COR-L47 (cell line): Measurements from ENCODE around the gene LMX1A.

ENCODE experiments used
- DNase-seq: peaks from one replicate; lab custom pipeline; 2025; lab: John Stamatoyannopoulos, UW

LMX1A gene

DNA sequence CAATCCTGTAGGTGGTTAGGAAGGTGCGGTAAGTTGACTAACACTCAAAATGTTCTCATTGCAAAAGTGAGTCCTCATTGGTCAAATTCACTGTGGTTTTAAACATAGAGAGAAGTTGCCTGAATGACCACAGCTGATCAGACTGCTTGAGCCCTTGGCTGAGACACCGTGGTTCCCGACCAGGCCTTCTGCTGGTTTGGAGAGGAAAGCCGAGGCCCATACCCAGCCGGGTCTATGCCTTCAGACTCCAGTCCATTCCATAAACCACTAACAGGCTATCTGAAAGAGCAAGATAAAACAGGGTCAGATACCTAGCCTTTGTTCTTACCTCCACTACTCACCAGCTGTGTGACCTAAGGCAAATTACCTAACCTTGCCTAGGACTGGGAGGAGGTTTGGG is 133.9 kb downstream of the LMX1A start:
- DNase-seq: no peak

DNA sequence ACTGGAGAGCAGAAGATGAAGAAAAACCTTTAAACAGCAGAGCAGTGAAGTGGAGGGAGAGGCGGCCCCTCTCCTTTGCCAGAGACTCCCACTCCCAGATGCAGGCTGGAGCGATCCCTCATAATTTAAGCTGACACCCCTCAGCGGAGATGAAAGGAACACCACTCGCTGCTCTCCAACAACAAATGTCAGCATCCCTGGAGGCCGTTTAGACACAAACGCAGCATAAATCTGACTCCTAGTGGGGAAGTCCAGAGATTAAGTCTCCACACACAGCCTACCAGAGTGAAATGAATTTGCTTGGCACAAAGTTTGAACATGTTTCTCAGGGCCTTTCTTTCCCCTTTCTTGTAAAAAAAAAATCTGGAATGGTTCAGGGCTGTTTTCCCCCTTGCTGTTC is 137.8 kb downstream of the LMX1A start:
- DNase-seq: no peak

DNA sequence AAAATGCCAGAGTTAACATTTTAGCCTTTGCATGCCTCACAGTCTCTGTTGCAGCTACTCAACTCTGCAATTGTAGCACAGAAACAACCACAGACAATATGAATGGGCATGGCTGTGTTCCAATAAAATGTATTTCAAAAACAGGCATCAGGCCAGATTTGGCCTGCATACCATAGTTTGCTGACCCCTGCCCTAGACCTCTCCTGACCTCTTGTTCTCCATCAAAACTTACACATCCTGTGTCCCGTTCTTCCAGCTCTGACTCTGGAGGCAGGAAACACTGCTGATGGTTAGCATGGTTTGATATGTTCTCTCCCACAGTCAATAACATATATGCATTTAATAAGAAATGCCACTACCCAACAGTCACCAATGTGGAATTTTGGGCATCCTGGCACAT is 138.6 kb downstream of the LMX1A start:
- no peak for DNase-seq

DNA sequence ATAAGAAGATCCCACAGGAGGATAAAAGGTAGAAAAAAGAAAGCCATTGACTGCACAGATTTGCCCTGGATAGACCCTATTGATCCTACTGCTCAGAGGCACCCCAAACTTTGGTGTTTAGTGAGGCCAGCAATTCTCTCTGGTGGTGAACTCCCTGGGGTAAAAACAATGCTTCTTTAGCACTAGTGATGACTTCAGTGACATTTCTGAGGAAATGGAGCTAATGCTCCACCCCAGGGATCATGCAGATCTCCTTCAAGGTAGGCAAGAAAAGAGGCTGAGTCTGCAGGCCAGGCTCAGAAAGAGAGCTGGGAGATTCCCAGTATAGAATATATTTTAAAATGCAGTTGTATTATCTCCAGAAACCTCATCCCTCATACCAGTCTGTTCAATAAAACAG is 140.3 kb downstream of the LMX1A start:
- DNase-seq: no peak

DNA sequence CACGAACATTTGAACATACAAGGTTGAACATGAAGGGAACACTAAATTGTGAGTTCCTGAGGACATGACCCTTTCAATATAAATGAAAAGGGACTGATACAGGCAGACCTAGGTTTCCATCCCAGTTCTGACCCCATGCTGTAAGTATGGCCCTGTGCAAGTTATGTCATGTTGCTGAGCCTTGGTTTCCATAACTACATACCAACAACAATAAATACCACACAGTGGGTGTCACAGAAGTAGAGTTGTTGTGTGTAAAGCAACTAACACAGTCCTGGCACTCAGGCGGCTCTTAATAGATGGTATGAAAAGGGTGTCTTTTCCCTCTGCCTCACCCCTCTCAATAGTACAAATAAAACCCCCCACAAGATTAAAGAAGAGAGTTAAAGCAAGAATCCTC is 140.8 kb downstream of the LMX1A start:
- DNase-seq: no peak

DNA sequence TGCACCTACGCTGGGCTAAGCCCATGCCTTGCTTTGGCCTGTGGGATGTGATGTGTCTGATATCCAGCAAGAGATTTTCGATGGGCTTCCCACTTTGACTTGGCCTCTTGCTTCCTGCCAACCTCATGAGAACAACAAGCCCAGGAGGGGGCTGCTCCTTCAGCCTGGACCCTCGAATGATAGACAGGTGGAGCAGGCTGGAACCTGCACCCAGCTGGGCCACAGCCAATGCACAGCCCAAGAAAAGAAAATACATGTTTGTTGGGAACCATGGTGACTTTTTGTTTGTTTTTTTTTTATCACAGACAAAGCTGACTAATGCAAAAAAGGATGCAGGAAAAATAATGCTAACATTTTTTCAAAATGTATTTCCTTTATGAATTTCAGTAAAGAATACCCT is 144.3 kb downstream of the LMX1A start:
- DNase-seq: no peak

DNA sequence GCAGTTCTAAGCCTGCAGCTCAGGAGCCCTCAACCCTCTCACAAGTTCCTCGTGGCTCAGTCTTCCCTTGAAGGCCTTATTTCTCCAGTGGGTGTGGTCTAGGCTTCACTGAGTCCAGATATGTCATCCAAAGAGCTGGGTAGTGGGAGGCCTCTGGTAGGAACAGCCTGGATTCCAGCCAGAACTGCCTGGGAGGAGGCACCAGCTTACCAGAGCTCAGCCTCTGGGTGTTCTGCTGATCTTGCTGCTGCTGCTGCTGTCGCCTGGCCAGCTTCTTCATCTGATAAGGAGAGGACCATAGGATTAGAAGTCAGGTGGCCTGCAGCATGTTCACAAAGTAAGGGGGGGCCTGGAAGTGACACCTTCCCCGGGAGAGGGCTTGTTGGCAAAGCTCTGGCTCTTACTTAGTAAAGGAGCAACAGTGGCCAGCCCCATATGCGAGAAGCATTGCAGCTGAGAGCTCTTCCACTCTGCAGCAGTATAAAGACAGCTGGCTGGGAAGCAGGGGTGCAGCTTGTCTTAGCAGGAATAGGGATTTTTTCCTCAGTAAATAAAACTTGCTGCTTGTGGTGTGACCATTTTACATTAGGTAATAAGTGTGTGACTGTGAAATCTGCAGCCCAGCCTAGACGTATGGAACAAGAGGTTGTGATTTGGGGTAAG is 148.5 kb downstream of the LMX1A start:
- DNase-seq: no peak

DNA sequence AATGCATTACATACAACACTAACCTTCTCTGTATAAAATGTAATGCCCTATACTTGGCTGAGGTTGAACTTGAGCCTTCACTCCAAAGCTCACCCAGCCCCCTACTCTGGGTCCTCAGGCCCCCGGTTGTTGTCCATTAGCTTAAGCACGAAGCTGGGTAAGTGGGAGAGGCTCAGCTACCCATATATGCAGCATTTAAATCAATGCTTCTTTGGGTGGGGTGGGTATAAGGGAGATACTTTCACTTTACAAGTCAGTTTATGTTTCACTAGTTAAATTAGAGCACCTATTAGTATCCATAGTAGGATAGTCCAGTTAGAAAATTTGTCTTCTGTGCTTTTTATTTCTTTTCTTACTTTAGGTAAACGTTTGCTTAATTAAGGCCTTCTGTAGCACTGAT is 151.4 kb downstream of the LMX1A start:
- DNase-seq: no peak

DNA sequence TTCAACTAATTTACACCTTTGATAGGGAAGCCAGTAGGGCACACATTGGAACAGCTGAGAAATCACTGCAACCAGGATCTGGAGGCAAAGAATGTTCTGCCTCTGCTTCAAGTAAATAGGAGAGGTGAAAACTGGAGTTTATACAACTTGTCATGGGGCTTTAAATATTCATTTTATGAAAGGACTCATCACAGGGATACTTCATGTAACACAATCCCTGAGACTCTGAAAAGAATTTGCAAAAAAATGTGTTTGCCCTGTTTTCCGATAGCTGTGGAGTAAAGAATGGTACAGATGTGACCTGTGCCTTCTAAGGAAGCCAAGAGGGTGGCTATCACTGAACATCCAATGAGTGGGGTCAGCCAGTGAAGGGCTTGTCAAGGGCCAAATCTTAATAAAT is 152.0 kb downstream of the LMX1A start:
- no peak for DNase-seq

DNA sequence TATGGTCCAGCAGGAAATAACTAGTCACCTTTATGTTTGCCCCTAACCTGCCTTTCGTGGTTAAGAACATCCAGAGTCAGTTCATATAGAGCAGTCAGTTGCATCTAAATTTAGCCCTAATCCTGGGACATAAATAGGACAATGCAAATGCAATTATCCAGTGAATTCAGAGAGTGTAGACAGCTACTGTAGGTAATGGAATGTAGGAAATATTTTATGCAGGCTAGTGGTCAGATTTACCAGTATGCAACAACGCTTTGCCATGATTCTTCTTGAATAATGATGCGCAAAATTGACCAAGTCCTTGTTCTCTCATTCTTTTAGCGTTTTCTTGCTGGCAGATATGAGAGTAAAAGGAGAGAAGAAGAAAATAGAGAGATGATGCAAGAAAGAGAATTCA is 165.4 kb downstream of the LMX1A start:
- DNase-seq: no peak

DNA sequence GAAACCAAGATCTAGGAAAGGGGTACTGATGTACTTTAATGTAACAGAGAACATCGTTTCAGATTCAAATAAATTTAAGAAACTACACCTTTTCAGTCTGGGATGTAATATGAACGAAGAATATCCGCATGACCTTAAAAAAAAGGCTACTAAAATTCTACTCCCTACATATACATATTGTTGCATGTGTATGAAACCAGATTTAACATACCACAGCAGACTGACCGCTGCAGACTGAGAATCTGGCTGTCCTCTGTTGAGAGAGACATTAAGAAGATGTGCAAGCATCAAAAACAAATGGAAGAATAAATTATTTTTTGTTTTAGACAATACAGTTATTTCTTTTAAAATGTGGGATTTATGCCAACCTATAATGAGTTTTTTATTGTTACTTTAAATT is 166.6 kb downstream of the LMX1A start:
- DNase-seq: no peak

DNA sequence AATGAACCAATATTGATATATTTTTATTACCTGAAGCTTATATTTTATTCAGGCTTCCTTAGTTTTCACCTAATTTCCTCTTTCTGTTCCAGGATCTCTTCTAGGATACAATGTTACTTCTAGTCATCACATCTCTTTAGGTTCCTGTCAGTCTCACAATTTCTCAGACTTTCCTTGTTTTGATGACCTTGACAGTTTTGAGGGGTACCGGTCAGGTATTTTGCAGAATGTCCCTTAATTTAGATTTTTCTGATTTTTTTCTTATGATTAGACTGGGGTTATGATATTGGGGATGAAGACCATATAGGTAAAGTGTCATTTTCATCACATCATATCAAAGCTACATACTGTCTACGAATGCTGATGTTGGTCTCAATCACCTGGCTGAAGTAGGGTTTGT is 167.5 kb downstream of the LMX1A start:
- no peak for DNase-seq

DNA sequence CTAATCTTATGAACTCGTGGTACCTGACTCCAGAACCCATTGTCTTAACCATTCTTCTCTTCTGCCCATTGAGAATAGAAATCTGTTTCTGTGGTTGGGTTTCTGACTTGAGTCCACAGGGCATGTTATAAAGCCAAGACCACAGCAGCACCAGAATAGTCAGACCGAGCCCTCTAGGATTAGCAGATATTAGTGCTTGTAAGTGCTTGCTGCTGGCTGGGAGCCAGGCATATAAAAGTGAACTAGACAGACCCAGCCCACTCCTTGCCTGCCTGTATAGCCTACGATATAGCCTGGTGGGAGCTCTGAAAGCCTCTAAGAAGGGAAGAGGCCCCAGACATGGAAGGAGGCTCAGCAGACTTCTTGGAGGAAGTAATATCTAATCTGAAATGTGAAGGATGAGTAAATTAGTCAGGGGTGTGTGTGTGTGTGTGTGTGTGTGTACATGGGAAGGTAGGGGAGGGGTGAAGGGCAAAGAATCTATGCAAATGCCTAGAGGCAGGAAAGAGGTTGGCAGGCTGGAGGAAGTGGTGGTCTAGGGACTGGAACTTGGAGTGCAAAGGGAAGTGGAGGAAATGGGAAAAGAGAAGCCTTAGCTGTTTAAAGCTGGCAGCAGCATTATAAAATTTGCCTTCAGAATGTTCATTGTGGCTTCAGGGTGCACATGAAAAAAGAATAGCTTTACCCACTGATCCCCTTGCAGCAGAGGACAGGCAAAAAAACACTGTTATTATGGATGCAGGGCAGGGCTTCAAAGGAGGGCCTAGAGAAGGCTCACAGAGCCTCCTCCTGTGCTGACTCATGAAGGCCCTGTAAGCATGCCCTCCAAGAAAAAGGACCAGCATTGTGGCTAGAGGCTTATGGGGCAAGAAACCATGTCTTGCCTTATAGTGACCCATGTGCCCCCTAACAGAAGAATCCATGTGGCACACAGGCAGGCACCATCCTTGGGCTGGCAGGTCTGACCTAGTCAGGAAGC is 169.2 kb downstream of the LMX1A start:
- DNase-seq: no peak

DNA sequence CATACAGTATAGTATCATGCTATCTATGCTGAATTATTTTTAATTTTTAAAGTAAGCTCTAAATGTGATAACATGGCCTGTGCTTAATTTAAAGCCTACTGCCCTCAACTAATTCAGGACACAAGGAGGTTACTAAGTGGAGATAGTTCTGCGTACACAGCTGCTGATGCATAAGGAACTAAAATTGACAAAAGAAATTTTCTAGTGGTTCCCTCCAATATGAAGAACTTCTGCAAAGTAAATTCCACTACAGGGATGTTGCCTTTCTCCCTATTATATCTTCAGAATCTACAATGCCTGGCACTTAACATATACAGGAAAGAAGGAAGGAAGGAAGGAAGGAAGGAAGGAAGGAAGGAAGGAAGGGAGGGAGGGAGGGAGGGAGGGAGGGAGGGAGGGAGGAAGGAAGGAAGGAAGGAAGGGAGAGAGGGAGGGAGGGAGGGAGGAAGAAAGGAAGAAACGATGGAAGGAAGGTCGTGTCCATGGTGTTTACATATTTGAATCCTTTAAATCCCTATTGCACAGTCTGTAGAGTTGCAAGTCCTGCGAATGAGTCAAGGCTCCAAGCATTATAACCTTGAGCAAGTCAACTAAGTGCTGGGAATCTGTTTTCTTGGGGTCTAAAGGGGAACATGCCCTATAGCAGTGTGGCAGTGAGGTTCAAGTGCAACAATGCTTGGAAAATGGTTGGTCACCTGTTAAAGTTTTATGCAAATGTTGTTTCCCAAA is 171.2 kb downstream of the LMX1A start:
- no peak for DNase-seq

DNA sequence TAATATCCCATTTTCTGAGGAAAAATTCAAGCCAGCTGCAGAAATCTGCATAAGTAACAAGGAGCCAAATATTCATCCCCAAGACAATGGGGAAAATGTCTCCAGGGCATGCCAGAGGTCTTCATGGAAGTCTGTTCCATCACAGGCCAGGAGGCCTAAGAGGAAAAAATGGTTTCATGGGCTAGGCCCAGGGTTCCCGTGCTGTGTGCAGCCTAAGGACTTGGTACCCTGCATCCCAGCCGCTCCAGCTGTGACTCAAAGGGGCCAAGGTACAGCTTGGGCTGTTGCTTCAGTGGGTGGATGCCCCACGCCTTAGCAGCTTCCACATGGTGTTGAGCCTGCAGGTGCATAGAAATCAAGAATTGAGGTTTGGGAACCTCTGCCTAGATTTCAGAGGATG is 173.5 kb downstream of the LMX1A start:
- no peak for DNase-seq

DNA sequence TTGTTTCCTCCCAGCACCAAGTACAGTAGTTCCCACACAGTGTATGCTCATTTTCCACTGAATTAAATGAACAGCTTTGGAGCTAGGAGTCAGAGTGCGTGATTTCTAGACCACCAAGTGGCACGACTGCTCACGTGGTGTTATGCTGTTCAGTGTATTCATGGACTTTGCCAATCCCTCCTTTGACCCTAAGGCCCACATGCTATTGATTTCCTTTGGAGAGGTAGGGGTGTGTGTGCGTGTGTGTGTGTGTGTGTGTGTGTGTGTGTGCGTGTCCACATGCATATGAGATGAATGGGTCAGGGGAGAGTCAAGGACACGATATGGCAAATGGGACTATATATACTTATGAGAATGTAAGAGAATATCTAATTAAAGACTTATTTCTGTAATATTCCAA is 177.2 kb downstream of the LMX1A start:
- no peak for DNase-seq

DNA sequence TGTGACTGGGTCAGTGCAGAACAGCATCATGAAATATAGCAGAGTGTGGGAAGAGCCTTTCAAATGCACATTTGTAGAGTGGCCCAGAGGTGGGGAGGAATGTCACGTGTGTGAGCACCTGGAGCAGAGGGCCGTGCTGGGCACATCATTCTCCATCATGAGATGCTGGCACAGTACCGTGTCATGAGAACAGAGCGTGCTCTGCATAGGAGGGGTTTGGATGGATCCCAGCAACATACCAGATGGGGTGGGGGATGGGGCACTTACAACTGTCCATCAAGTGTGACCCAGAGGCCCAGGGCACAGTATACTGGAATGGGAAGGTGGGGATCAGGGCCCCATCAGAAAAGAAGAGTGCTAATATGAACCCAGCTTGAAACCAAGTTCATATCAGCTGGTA is 182.0 kb downstream of the LMX1A start:
- DNase-seq: no peak

DNA sequence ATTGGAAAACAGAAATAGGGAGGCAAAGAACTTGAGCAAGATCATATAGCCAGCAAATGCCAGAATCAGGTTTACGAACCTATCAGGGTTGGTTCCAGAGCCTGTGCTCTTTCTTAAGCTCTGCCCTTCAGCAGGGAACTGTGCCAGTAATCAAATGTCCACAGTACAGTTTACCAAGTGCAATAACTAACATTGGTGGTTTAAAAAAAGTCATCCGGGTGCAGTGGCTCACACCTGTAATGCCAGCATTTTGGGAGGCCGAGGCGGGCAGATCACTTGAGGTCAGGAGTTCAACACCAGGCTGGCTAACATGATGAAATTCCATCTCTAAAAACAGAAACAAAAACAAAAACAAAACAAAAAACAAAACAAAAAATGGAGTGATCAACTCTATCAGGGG is 182.7 kb downstream of the LMX1A start:
- DNase-seq: no peak

DNA sequence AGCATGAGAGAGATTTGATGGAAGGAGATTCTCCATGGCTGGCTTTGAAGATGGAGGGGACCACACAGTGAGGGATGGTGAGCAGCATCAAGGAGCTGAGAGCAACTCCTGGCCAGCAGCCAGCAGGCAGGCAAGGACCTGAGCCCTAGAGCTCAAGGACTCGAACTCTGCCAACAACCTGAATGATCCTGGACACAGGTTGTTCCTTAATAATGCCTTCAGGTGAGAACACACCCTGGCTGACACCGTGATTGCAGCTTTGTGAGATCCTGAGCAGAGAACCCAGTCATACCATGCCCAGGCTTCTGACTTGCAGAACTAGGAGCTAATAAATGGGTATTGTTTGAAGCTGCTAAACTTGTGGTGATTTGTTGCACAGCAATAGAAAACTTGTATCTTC is 183.1 kb downstream of the LMX1A start:
- no peak for DNase-seq

DNA sequence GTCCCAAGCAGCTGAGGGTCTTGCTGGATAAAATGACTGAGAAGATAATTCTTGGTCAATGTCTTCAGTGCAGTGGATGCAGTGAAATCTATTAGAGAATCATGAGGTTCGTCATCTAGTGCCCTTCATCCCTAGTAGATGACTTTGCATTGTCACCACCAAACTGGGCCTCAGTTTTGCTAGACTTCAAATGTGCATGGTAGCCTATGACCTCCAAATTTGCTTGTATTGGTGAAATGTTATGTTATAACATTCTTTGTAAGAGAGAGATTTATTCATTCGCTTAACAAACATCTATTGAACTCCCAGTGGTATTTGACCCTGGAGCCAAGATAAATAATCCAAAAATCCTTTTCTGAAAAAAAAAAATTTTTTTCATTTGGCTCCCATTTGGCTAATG is 183.8 kb downstream of the LMX1A start:
- DNase-seq: no peak

DNA sequence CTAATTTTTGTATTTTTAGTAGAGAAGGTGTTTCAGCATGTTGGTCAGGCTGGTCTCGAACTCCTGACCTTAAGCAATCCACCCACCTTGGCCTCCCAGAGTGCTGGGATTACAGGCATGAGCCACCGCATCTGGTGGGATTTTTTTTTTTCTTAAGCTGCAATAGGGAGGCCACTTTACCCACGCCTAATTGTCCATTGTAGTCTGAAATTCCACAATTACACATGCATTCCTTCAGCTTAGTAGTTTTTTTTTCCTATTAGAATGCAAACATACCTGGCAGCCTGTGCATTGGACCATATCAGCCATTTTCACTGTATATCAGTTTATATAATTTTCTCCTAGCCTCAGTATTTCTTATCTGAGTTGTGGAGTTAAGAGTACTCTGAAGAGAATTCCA is 186.8 kb downstream of the LMX1A start:
- no peak for DNase-seq

DNA sequence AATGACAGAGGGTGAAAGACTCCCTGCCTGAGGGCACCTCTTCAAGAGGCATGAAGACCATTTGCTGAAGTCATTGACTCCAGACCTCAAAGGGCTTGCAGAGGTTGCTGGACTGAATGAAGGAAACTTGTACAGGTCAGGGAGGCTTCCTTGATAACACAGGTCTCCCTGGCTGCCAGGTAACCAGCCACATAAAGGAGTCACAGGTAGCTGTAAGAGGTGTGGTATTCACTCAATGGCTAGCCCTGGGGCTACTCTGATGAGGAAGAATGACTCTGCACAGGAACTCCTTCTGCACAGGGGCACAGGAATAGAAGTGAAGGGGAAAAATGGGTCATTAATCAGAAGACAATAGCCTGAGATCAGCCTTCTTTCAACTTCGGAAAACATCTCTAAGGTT is 187.5 kb downstream of the LMX1A start:
- DNase-seq: no peak

DNA sequence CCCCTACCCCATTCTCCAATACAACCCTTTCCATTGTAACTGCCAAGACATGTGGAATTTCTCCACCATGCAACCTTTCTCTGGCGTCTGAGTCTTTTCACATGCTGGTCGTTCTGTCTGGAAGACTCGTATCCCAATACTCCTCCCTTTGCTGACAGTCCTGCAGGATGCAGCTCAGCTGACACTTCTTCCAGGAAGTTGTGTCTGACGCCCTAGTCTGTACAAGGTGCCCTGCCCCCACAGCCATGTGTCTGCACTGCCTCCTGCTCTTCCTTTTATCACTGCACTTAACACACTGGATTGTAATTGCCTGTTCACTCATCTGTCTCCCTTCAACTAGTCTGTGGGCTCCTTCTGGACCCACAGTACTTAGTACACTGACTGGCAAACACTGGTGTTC is 188.0 kb downstream of the LMX1A start:
- no peak for DNase-seq
